Neural progenitor cell (in vitro differentiated cells): ENCODE data around the gene NUDT3.

Source experiments
- EZH2 ChIP-seq: fragments of 200-600 bp; sonication (generic); IDR thresholded peaks from 2 replicates; pipeline ENCODE4 v1.6.1; 2017; ENCODE audit warnings: antibody characterized with exemption, mild to moderate bottlenecking, moderate library complexity
- EZH2phosphoT487 ChIP-seq: fragments of 200-600 bp; sonication (generic); IDR thresholded peaks from 2 replicates; pipeline ENCODE4 v1.6.1; 2017; ENCODE audit warnings: antibody characterized with exemption
- TF ChIP-seq, protein P1 (sequence below): fragments of 200-600 bp; sonication (generic); IDR thresholded peaks from 2 replicates; pipeline ENCODE4 v1.5.1; 2017; ENCODE audit warnings: antibody characterized with exemption, mild to moderate bottlenecking

DNA sequence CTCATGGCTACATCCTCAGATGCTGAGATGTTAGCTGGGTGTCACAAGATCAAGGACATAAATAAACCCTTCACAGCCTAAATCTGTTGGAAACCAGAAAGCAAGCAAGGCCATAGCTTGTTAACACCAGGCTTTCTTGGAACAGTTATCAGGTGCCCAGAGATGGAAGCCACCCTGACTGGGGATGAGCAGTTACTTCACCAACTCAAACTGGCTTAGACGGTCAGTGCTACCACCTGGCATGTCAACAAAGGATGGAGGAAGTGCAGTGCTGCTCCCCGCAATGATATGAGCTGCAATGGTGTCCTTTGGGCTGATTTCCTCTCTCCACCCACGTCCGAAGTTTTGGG, 114.7 kb downstream of the NUDT3 start:
- TF ChIP-seq, protein P1, sequence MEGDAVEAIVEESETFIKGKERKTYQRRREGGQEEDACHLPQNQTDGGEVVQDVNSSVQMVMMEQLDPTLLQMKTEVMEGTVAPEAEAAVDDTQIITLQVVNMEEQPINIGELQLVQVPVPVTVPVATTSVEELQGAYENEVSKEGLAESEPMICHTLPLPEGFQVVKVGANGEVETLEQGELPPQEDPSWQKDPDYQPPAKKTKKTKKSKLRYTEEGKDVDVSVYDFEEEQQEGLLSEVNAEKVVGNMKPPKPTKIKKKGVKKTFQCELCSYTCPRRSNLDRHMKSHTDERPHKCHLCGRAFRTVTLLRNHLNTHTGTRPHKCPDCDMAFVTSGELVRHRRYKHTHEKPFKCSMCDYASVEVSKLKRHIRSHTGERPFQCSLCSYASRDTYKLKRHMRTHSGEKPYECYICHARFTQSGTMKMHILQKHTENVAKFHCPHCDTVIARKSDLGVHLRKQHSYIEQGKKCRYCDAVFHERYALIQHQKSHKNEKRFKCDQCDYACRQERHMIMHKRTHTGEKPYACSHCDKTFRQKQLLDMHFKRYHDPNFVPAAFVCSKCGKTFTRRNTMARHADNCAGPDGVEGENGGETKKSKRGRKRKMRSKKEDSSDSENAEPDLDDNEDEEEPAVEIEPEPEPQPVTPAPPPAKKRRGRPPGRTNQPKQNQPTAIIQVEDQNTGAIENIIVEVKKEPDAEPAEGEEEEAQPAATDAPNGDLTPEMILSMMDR: no peak
- no peak for TF ChIP-seq EZH2phosphoT487
- TF ChIP-seq EZH2: no peak
